HepG2 (cell line): ENCODE data around the gene CCDC97. TPM values are rescaled to one million over a fixed set of nuclear protein-coding genes. Genes with fewer than 3 reads are reported as not detected.

Experiments used
- ATF6 ChIP-seq: sonication (generic); formaldehyde crosslinking; conservative IDR thresholded peaks from 2 replicates; pipeline ENCODE4 v1.4.0; 2020; ENCODE audit warnings: missing genetic modification reagents
- BORCS8-MEF2B ChIP-seq: sonication (generic); formaldehyde crosslinking; IDR thresholded peaks from 2 replicates; pipeline ENCODE4 v1.8.0; 2022; ENCODE audit warnings: mild to moderate bottlenecking, missing genetic modification reagents
- CCDC6 ChIP-seq: sonication (generic); formaldehyde crosslinking; IDR thresholded peaks from 2 replicates; pipeline ENCODE4 v1.8.1; 2022; ENCODE audit warnings: mild to moderate bottlenecking, missing genetic modification reagents, moderate library complexity
- CHD2 ChIP-seq: IDR thresholded peaks from 2 replicates; pipeline ENCODE4 v1.6.1; 2011; ENCODE audit warnings: low read depth, low read length, improper control_type of control experiment
- DMAP1 ChIP-seq: IDR thresholded peaks from 2 replicates; pipeline ENCODE4 v1.6.1; 2016
- ELF1 ChIP-seq: sonication (generic); formaldehyde crosslinking; IDR thresholded peaks from 2 replicates; pipeline ENCODE4 v1.4.0; 2020; ENCODE audit warnings: missing genetic modification reagents
- ETV5 ChIP-seq: IDR thresholded peaks from 2 replicates; pipeline ENCODE4 v1.6.1; 2018; ENCODE audit warnings: missing biosample characterization, missing genetic modification reagents, inconsistent platforms, borderline replicate concordance
- HNF1B ChIP-seq: sonication (generic); formaldehyde crosslinking; IDR thresholded peaks from 2 replicates; pipeline ENCODE4 v1.5.1; 2020; ENCODE audit warnings: mild to moderate bottlenecking, moderate library complexity, missing genetic modification reagents
- HNRNPL ChIP-seq: fragments of 200-400 bp; formaldehyde crosslinking; IDR thresholded peaks from 2 replicates; pipeline ENCODE4 v1.6.1; 2017; ENCODE audit warnings: mild to moderate bottlenecking, low read depth, low read length
- IKZF4 ChIP-seq: sonication (generic); formaldehyde crosslinking; IDR thresholded peaks from 2 replicates; pipeline ENCODE4 v1.5.1; 2020; ENCODE audit warnings: borderline replicate concordance, mild to moderate bottlenecking, low read depth, missing genetic modification reagents; ENCODE audit errors: not compliant biosample characterization
- MAFF ChIP-seq: IDR thresholded peaks from 2 replicates; pipeline ENCODE4 v1.6.1; 2011; ENCODE audit warnings: low read depth, low read length, improper control_type of control experiment
- MAFK ChIP-seq, 2 experiments: IDR thresholded peaks in 1 of 2; conservative IDR thresholded peaks in 1 of 2; 2 replicates each; pipeline ENCODE4 v1.6.1; 2011; ENCODE audit warnings: improper control_type of control experiment in 2 of 2, low read length in 2 of 2
- MIER2 ChIP-seq: IDR thresholded peaks from 2 replicates; pipeline ENCODE4 v1.6.1; 2016; ENCODE audit warnings: missing biosample characterization, missing genetic modification reagents
- MTA1 ChIP-seq: sonication (generic); formaldehyde crosslinking; IDR thresholded peaks from 2 replicates; pipeline ENCODE4 v1.4.0; 2020; ENCODE audit warnings: missing genetic modification reagents, mild to moderate bottlenecking, borderline replicate concordance
- MYPOP ChIP-seq: sonication (generic); formaldehyde crosslinking; IDR thresholded peaks from 2 replicates; pipeline ENCODE4 v1.8.1; 2023; ENCODE audit warnings: mild to moderate bottlenecking, moderate library complexity, missing genetic modification reagents
- NCOA2 ChIP-seq: sonication (generic); formaldehyde crosslinking; IDR thresholded peaks from 2 replicates; pipeline ENCODE4 v1.8.0; 2022; ENCODE audit warnings: inconsistent platforms
- RARG ChIP-seq: sonication (generic); formaldehyde crosslinking; IDR thresholded peaks from 2 replicates; pipeline ENCODE4 v1.4.0; 2020; ENCODE audit warnings: low read depth, mild to moderate bottlenecking, missing genetic modification reagents
- SALL2 ChIP-seq: sonication (generic); formaldehyde crosslinking; IDR thresholded peaks from 2 replicates; pipeline ENCODE4 v1.8.1; 2023; ENCODE audit warnings: mild to moderate bottlenecking, missing genetic modification reagents, inconsistent platforms
- SMC3 ChIP-seq: IDR thresholded peaks from 2 replicates; pipeline ENCODE4 v1.6.1; 2011; ENCODE audit warnings: low read length, improper control_type of control experiment
- SRSF4 ChIP-seq: fragments of 200-400 bp; formaldehyde crosslinking; IDR thresholded peaks from one replicate; pipeline ENCODE4 v1.6.1; 2018; ENCODE audit warnings: mild to moderate bottlenecking, low read depth, low read length, moderate library complexity; ENCODE audit not compliant: poor library complexity, severe bottlenecking
- ZNF331 ChIP-seq: sonication (generic); formaldehyde crosslinking; IDR thresholded peaks from 2 replicates; pipeline ENCODE4 v1.4.0; 2020; ENCODE audit warnings: missing genetic modification reagents
- ZNF350 ChIP-seq: sonication (generic); formaldehyde crosslinking; IDR thresholded peaks from 2 replicates; pipeline ENCODE4 v1.4.0; 2020; ENCODE audit warnings: mild to moderate bottlenecking, low read depth, missing genetic modification reagents, borderline replicate concordance
- ZNF704 ChIP-seq: sonication (generic); formaldehyde crosslinking; IDR thresholded peaks from 2 replicates; pipeline ENCODE4 v1.8.1; 2023; ENCODE audit warnings: mild to moderate bottlenecking, inconsistent platforms, moderate library complexity, missing genetic modification reagents, borderline replicate concordance
- ZNF713 ChIP-seq: sonication (generic); formaldehyde crosslinking; IDR thresholded peaks from 2 replicates; pipeline ENCODE4 v1.4.0; 2020; ENCODE audit warnings: mild to moderate bottlenecking, missing genetic modification reagents
- ZNF780A ChIP-seq: sonication (generic); formaldehyde crosslinking; IDR thresholded peaks from 2 replicates; pipeline ENCODE4 v1.8.0; 2022; ENCODE audit warnings: mild to moderate bottlenecking, missing genetic modification reagents, moderate library complexity
- polyA plus RNA-seq, 8 experiments: library from polyadenylated mRNA; depleted of rRNA in 3 of 8; stranded (reverse) in 7 of 8; unstranded in 1 of 8; fragments of >200 nt; fragmentation: Illumina TruSeq in 4 of 8; extraction: Trizol in 4 of 8; gene quantifications; 2 replicates each; pipeline versions ENCODE4 v1.2.1 to v1.2.3, GENCODE V29; 2011 to 2016; ENCODE audit warnings: low read depth in 4 of 8, missing spikeins in 1 of 8, mixed read lengths in 1 of 8; ENCODE audit not compliant: insufficient read depth in 1 of 8
- total RNA-seq, 5 experiments: library from RNA; depleted of rRNA; stranded (reverse); fragments of >200 nt; fragmentation: Illumina TruSeq; extraction: Trizol; gene quantifications; 2 replicates each; pipeline ENCODE4 v1.2.3, GENCODE V29; 2016; ENCODE audit warnings: low read depth in 1 of 5

The CCDC97 gene
- total and polyA plus RNA-seq, 2 of the 13 experiments (the other 11 are each of a cell fraction or from before 2014, with no cell fraction given), result 6.2 to 7.3 TPM

- TF ChIP-seq CCDC6 (CRISPR knock-in tag) (0 out of 2 replicates have a peak, but pooled peaks have one; percentile 13), ZNF780A (CRISPR knock-in tag) (no peak), HNF1B (CRISPR knock-in tag) (peak; percentile 75), ZNF713 (no peak), ATF6 (CRISPR knock-in tag) (peak; percentile 18; the same call in 1 of the 2 replicates), ZNF350 (CRISPR knock-in tag) (peak; percentile 66; the same call in 1 of the 2 replicates), ZNF704 (no peak), NCOA2 (CRISPR knock-in tag) (no peak), SALL2 (CRISPR knock-in tag) (peak; percentile 14; the same call in 1 of the 2 replicates), CHD2 (no peak; the same call in 1 of the 2 replicates), RARG (CRISPR knock-in tag) (no peak), MYPOP (peak; percentile 45; the same call in 1 of the 2 replicates), SRSF4 (no peak), ELF1 (peak; percentile 67), MAFK (conservative IDR thresholded peaks at IDR 0.05 in 1 of 2, IDR thresholded peaks at IDR 0.05 in 1 of 2; ENCODE audit: low read length in 2 of 2) (no peak), DMAP1 (CRISPR knock-in tag) (peak; percentile 75), IKZF4 (CRISPR knock-in tag) (peak; percentile 53), ETV5 (CRISPR knock-in tag) (no peak; the same call in 1 of the 2 replicates), HNRNPL (0 out of 2 replicates have a peak, but pooled peaks have one; percentile 11), SMC3 (no peak), ZNF331 (no peak), BORCS8-MEF2B (CRISPR knock-in tag) (peak; percentile 22; the same call in 1 of the 2 replicates), MAFF (no peak), MIER2 (peak; percentile 36; the same call in 1 of the 2 replicates), MTA1 (CRISPR knock-in tag) (no peak)
These were observed 54.0 kb downstream of the CCDC97 start, which contains the start of gene B9D2 (continued) for GRCh38 chr19:41363753-41364523.
